Thyroid gland (tissue), 4 donors: ENCODE results near the gene HK1.

Source experiments
- CTCF ChIP-seq, 6 experiments: fragments of 200-600 bp in 3 of 6; fragments of 450-650 bp in 3 of 6; sonication (generic) in 3 of 6; IDR thresholded peaks; one replicate each; pipeline ENCODE4 v1.5.1; 2016 to 2019; ENCODE audit warnings: antibody characterized with exemption in 6 of 6, mild to moderate bottlenecking in 2 of 6, inconsistent platforms in 1 of 6, moderate library complexity in 1 of 6
- POLR2A ChIP-seq, 2 donors: fragments of 450-650 bp; IDR thresholded peaks; one replicate each; pipeline ENCODE4 v1.6.1; 2017; ENCODE audit warnings: antibody characterized with exemption in 2 of 2, mild to moderate bottlenecking in 2 of 2, moderate library complexity in 1 of 2

GRCh38 chr10:69406302-69406811, 128.1 kb downstream of the HK1 start:
- TF ChIP-seq CTCF (IDR thresholded peaks at IDR 0.05) (no peak), POLR2A (IDR thresholded peaks at IDR 0.05) (no peak)
